NCI-H774 (cell line): ENCODE results near the gene SPDYE1.

Experiments
- DNase-seq: peaks from one replicate; lab custom pipeline; 2025; lab: John Stamatoyannopoulos, UW

Gene SPDYE1

DNA sequence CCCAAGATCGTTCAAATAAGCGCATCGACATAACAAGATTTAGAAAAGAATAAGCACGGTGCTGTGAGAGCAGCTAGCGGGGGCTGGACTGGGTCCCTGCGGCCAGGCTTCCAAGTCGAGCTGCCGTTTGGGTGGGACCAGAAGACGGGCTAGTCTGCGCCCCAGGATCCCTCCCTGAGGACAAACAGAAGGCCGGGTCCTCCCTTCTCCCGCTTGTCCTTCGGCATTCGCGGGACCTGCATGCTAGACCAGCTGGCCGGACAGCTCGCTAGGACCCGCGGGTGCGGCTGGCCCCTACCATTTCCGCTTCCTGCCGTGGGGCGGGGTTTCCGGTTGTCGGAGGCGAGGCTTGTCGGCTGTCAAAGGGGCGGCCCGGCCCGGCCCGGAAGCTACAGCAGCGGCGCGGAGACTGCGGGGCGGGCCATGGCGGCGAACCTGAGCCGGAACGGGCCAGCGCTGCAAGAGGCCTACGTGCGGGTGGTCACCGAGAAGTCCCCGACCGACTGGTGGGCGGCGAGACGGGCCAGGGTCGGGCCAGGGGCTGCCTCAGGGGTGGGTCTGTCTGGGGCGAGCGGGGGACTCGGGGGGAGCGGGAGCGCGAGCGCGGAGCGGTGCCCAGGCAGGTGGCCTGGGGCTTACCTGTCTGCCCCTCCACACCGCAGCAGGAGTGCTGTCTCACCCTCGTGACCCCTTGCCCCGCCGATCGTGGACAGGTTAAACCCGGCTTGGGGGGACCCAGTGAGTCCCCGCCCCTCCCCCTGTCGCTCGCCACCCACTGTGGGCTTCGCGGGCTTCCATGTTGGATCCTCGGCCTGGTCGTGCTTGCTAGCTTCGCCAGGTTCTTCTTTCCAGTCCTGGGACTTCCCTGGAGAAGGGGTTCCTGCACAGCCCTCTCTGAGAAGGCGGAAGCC is 46.9 kb downstream of the SPDYE1 start, which contains the start of gene DBNL:
Gene DBNL (plus strand): TSS at position 388 of the 911 bp plus-strand sequence. CDS start 36 bp downstream, at position 424.
- peak; percentile 90 for DNase-seq

DNA sequence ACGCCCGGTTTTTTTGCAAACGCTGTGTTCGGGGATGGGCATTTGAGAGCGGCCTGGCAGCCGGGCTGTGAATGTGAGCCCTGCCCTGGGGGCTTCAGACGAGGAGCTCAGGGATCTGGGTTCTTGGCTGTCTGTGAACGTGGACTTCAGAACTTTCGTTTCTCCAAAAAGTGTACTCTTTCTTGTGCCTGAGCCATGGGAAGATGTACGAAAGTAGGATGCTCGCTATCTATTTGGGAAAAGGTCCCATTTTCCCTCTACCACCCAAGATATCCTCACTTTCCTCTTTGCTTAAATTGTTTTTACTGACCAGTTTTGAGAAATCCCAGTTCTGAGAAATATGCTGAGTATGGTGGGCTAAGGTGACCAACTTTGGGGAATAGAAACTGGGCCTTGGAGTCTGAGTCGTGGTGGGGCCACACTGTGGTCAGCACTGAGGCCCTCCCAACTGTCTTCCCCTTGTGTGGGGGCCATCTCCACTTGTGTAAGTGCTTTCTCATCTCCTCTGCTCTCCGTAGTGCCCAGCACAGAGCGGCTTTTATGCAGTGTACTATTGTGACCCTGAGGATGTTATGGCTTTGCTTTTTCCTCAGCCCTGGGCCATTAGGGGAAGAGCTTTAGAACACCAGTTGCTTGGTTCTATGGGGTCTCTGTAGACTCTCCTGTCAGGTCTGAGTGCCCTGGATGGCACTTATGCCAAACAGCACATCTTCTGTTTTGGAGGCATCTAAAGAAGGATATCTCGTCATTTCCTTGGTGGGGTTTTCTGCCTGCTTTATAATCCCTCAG is 47.7 kb downstream of the SPDYE1 start:
- DNase-seq: no peak

DNA sequence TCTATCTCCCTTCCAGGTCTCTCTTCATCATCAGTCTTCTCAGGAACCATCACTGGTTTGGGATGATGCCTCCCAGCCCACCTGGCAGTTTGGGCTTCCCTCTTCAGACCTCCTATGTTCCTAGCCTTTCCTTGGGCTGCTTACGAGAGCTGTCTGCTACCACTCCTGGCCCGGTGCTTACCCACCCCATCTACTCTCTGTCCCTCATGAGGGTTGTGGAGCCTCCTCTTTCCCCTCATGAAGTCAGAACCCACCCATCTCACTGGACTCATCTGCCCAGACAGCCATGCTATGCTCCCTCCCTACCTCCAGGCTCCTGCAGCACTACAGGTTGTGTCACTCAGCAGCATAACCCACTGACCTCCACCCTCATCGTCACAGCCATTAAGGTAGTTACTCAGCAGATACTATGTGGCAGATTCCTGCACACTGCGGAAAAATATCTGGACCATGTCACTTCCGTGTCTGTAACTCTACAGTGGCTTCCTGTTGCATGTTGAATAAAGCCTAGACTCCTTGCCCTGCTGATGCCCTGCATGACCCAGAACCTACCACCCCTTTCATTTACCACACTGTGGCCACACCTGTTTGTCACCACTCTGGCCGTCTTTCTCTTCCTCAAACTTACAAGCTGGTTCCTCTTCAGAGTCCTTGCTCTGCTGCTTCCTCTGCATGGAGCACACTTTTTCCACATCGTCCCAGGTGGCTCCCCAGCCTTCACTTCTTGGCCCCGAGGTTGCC is 48.8 kb downstream of the SPDYE1 start:
- DNase-seq: no peak

DNA sequence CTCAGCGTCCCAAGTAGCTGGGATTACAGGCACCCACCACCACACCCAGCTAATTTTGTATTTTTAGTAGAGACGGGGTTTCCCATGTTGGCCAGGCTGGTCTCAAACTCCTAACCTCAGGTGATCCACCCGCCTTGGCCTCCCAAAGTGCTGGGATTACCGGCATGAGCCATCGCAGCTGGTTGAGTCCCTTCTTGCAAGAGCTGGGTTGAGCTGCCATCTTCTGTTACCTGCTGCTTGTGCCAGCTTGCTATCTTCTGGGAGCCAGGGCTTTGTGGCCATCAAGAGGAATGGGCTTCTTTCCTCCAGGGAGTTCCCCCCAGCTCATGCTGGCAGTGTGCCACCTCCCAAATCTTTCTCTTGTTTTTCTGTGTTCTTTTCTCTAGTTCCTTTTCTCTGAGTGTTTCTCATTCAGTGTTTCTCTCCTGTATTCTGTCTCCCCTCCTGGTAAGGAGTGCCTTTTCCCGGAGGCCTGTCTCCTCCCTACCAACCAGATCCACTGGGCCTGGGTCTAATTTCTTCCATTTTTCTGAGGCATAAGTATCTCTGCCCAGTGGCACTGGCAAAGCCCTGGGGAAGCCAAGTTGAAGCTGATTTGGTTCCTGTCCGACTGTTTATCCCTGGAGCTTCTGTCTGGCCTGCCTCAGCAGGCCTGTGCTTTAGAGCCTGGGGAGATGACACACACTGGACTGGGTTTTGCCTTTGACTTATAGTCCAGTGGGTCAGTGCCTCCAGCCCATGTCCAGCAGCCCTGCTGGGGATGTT is 50.5 kb downstream of the SPDYE1 start:
- DNase-seq: no peak

DNA sequence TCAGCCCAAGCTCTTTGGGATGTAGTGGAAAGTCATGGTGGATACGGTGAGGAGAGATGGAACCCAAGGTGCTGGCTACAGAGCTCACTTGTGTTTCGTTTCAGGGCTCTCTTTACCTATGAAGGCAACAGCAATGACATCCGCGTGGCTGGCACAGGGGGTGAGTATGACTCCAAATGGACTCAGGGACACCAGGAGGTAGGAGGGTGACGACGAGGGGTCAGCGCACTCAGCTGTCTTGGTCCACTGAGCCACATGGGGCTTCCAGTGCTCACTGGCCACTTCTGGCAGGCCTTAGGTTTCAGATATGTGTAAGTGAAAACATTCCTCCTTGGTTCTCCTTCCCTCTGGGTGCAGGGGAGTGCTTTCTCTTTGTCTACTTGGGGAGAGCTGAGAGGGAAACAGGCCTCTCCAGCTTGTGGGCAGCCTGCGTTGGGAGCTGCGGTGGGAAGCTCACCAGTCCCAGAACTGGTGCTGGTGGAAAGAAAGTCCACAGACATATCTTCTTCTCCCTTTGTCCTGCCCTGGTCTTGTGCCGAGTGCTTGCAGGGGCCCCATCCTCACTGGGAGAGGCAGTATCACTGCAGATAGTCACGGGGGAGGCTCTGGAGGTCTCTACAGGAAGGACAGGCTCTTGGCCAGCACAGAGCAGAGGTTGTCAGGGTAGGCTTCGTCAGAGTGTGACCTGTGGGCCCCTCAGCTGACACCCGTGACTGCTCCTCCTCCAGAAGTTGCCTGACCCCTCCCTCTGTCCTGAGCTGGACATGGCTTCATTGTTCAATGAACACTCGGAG is 52.6 kb downstream of the SPDYE1 start:
- DNase-seq: no peak

DNA sequence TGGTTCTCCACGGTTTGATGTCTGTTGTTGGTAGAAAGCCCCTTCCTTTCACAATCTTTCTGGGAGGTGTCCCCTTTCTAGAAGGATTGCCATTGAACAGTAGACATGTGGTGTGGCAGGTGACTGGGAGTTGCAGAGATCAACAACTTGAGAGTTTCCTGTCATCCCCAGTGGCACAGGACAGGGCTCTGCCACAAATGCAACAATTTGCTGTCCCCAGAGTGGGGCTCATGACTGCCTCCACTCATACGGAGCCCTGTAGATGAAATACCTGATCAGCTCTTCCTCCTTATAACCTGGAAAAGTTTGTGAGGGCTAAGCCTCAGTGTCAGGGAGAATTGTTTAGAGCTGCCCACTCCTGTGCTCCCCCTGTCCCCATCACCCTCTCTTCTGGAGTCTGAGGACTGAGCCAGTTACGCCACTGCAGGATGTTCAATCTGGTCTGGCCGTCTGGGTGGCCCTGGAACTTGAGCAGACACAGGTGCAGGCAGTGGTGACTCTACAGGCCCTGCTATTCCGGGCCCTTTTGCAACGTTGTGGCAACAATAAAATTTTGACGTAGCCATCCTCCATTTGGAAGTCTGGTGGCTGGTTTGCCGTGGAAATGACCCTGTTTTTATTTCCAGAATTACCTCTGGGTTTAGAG is 53.3 kb downstream of the SPDYE1 start:
- DNase-seq: no peak

DNA sequence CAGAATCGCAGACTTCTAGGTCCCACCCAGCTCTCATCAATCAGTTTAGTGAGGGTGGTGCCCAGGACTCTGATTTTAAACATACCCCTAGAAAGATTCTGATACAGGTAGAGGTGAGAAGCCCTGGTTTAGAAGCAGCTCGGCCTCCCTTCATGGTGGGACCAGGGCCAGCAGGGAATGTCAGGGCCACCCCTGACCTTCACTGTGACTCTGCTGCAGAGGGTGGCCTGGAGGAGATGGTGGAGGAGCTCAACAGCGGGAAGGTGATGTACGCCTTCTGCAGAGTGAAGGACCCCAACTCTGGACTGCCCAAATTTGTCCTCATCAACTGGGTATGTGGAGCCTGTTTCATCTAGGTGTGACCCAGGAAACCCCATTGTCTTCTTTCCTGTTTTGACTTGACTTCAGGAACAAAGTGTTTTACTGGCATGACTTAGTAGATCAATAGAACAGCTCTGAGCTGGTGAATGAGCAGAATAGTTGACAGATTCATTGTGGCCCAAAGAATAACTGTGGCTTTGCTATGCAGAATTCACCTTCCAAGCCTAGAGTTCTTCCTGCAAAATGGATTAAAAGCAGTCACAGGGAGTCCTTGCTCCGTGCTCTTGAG is 54.0 kb downstream of the SPDYE1 start:
- no peak for DNase-seq

DNA sequence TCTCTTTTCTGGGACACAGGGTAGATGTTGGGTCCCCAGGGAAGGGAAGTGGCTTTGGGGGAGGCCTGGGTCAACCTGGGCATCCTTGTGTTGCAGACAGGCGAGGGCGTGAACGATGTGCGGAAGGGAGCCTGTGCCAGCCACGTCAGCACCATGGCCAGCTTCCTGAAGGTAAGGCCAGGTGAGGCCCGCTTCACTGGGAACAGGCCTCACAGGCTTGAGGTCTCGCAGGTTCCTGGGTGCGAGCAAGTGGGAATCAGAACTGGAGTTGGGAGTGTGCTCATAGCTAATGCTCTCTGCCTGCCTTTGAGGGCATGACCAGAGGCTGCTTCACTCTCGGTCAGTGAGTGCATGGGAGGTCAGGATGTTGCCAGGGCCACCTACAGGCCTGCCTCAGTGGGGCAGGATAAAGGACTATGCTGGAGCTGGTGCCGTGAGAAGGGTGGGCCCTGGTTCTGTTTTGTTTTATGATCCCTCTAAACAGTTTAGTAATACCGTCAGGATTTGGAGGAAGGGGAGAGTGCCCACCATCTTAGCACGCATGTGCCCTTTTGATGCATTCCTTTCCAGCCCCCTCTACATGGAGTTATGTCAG is 55.2 kb downstream of the SPDYE1 start:
- no peak for DNase-seq

DNA sequence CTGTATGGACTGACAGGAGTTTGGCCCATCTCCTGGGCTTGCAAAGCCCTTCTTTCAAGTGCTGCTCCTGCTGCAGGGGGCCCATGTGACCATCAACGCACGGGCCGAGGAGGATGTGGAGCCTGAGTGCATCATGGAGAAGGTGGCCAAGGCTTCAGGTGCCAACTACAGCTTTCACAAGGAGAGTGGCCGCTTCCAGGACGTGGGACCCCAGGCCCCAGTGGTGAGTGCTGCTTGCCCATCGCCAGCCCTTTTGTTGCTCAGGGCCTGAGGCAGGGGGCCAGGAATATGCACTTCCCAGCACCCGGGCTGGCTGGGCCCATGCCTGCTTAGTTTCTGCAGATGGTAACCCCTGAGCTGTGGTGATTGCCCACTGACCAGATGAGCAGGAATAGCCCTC is 59.0 kb downstream of the SPDYE1 start:
- no peak for DNase-seq

DNA sequence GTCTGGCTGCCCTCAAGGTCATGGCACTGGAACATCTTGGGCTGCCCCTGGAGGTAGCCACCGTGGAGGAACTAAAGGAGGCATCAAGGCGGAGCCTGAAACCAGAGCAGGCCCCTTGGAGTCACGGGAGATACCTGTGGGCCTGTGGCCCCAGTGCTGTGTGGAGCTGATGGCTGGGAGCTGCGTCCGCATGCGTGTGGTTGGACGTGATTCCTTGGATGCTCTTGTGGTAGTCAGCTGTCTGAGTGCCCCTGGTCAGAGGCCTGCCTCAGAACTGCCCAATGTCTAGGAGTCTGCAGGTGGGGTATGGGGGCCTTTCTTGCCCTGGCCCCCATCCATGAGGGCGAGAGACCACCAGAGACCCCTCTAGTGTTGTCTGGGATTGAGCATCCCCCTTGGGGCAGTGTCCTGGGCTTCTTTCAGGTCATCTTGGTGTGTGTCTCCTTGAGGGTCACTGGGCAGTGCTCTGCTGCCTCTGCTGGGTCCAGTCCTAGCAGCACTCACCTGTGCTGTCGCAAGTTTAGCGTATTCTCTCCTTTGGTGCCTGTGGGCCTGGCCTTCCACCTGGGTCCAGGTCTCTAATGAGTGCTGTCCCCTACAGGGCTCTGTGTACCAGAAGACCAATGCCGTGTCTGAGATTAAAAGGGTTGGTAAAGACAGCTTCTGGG is 59.6 kb downstream of the SPDYE1 start:
- DNase-seq: no peak

DNA sequence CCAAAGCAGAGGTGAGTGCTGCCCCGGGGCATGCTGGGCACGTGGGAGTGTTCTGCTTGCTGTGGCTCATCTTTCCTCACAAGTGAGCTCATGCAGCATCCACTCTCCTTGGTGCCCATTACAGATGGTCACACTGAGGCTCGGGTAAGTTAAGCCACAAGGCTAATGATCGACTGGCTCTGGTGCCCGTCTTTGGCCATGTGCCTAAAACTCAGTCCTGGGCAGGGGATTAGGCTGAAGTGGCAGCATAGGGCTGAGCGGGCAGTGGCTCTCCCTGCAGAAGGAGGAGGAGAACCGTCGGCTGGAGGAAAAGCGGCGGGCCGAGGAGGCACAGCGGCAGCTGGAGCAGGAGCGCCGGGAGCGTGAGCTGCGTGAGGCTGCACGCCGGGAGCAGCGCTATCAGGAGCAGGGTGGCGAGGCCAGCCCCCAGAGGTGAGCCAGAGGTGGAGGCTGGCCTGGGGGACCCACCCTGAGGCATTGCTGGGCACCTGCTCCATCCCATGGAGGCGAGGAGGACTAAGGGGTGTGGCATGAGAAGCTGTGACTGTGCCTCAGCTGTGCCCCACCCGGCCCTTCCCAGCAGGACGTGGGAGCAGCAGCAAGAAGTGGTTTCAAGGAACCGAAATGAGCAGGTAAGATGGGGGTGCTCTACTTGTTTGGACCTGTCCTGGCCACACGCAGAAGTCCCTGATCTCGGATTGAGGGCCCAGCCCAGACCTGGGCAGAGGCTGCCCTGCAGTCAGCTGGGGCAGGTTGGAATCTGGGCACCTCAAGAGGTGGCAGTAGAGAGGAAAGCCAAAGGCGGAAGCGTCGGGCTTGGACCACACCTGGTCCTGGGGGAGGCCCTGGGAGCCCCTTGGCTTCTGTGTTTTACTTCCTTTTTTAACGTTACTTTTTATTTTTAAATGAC is 60.4 kb downstream of the SPDYE1 start:
- no peak for DNase-seq

DNA sequence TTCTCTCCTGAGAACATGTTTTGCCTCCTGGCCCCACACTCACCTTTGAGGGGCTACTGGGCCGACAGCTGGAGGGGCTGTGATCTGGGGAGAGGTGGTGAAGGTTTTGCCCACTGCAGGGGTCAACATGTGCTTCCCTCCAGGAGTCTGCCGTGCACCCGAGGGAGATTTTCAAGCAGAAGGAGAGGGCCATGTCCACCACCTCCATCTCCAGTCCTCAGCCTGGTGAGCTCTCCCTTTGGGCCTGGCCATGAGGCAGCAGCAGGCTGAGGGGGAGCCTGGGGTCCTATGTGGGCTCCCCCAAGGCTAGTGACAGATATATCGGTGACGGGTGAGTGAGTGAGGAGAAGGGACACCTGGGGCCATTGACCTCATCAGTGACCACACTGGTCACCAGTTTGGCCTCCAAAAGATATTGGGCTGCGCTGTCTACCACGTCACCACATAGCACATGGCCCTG is 61.1 kb downstream of the SPDYE1 start:
- DNase-seq: no peak

DNA sequence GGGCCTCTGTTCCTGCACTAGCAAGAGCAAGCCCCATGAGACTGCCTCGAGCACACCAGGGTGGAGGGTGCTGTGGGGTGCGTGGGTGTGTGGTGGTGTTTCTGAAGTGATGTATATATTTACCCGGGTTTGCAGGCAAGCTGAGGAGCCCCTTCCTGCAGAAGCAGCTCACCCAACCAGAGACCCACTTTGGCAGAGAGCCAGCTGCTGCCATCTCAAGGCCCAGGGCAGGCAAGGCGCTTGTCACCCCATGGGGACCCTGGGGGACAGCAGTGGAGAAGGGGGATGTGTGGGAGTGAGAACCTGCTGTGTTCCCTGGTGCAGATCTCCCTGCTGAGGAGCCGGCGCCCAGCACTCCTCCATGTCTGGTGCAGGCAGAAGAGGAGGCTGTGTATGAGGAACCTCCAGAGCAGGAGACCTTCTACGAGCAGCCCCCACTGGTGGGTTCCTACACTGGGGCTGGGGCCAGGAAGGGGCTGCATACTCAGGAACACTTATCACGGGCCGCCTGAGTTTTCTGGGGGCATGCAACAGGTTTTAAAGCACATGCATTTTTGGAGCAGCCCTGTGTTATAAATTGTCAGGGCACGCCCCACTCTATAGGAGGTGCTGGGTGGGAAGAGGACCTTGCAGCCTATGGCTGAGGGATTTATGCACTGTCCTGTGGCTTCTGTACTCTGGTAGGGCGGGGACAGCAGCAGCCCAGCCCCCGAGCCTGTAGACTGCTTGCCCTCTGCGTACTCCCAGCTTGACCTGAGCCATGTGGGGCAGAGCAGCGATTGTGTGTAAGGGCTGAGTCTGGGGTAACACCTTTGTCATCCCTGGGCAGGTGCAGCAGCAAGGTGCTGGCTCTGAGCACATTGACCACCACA is 61.8 kb downstream of the SPDYE1 start:
- no peak for DNase-seq
